GM19463 (cell line): ENCODE measurements around the gene B3GNT9.

ENCODE experiments used
- ATAC-seq: cut with Tn5 transposase; IDR thresholded peaks from one replicate; pipeline ENCODE4 v1.9.1; 2021; ENCODE audit warnings: mild to moderate bottlenecking, moderate library complexity; ENCODE audit not compliant: unreplicated experiment

B3GNT9 gene

GRCh38 chr16:67115639-67116038 lies 35.2 kb downstream of the B3GNT9 start:
- ATAC-seq, result no peak

DNA sequence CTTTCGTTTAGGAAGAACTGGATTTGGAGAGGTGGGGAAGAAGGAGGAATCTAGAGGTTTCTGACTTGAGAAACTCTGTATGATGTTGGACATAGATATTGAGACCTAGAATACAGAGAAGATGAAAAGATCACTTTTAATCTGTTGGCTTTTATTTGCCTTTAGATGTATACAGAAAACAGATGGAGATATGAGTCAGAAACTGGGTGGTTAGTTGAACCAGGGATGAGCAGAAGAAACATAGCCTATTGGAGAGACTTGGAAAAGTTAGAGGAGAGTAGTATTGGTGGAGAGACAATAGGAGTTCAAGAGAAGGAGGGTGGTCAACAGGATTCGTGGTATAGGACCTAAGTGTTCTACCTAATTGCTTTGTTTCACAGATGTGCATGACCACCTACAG lies 36.0 kb downstream of the B3GNT9 start:
- ATAC-seq, result no peak

- no peak for ATAC-seq
Measured at GRCh38 chr16:67112591-67113399, 38.0 kb downstream of the B3GNT9 start.

- no peak for ATAC-seq
Measured at GRCh38 chr16:67111951-67112444, 38.8 kb downstream of the B3GNT9 start.

- ATAC-seq, result peak; percentile 84
Measured at GRCh38 chr16:67109407-67110135, 41.2 kb downstream of the B3GNT9 start, which contains the start of gene PHAF1. TSS of gene PHAF1 (plus strand) at chr16:67109941. CDS start at chr16:67110176, 235 bp downstream.

GRCh38 chr16:67108931-67109406 lies 41.8 kb downstream of the B3GNT9 start:
- ATAC-seq, result no peak

GRCh38 chr16:67108489-67108888 lies 42.3 kb downstream of the B3GNT9 start:
- ATAC-seq, result no peak

DNA sequence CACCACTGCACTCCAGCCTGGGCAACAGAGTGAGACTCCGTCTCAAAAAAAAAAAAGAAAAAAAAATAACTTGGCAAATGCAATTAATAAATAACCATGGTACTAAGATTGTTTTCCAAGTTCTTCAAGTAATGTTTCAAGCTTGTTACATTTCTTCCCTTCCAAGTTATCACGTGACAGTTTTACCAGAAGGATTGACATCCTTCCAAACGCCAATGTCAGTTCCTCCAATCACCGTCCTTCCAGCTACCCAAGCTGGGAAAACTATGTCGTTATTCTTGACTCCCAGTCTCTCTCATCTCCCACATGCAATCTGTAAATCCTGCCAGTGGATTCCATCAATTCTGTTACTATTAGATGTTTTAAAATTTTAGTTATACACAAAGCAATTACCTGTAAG lies 44.9 kb downstream of the B3GNT9 start:
- ATAC-seq, result no peak

GRCh38 chr16:67105246-67105645 lies 45.6 kb downstream of the B3GNT9 start:
- ATAC-seq, result no peak

DNA sequence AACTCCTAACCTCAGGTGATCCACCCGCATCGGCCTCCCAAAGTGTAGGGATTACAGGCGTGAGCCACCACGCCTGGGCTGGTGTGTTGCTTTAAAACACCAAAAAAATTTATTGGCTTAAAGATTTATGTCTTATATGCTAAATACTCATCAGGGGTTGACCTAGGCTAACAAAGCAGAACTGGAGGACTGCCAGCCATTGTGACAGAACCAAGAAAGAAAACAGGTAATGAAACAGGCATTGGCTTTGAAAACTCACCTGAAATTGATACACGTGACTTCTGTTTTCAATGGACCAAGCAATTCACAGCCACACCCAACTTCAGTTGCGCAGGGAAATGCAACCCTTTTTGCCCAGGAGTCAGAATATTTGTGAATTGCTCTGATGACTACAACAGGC lies 46.0 kb downstream of the B3GNT9 start:
- ATAC-seq, result no peak

DNA sequence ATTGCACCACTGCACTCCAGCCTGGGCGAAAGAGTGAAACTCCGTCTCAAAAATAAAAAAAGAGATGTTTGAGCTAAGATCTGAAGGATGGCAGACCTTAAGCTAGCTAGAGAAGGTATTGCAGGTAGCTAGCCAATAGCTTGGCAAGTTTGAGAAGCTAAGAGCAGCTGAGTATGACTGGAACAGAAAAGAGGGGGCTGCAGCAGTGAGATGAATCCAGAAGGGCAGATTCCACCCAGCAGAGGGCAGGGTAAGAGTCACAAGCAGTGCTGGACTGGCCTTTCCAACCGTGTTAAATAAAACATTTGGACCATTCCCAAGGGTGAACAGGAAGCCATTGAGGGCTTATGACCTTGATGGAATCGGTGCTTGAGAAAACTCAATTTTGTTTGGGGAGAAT lies 46.7 kb downstream of the B3GNT9 start:
- no peak for ATAC-seq

DNA sequence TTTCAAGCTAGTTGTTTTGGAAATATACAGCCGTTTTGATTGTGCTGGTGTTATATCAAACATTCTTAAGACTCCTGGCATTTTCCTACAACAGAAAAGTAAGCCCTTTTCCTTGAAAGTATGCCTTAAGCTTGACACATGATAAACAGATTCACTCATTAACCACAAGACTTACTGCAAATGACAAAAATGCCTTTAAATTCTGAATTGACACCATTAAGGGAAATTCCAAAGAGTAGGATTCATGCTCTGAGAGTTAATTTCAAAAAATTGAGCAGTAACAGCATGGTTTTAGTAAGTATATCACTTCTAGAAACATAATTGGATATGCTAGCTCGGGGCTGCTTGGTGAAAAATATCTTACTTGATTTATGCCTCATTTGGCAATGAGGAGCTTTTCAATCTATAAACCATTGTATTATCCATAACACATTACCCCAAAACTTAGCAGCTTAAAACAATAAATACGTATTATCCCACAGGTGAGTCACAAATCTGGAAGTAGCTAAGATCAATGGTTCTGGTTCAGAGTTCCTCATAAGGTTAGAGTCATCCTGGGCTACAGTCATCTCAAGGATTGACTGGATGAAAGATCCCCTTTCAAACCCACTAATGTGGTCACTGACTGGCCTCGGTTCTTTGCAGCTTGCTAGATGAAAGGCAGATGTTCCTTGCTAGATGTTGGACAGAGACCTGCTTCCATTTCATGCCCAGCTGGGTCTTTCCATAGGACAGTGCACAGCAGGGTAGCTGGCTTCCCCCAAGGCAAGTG lies 49.3 kb downstream of the B3GNT9 start:
- ATAC-seq, result no peak

DNA sequence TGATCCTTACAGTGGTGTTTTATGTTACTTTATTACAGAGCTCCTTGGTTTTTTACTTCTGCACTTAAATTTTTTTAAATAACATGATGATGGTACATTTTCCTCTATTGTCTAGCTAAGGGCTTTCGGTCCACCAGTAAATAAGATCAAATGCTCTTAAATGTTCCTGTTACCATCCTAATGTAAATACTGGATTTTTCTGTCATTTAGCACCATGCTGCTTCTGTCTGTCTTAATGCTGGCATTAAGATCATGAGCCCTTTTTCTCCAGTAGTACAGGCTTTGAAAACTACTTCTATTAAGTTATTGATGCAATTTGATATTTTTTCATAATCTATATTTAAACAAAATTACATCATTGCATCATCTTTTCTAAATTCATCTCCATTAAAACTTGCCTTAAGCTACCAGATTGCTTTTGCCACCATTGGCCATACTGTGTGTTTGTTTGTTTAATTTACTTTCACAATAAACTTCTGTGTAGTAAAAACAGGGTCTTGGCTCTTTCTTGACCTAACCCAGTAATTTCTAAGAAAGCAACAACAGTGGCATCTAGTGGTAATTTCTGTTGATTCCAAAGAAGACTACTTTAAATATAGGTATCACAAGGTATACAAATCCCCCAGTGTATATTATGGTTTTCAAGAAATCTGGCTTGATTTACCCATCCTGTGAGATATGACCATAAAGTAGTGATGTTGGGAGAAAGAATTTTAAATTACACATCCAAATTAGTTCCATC lies 50.1 kb downstream of the B3GNT9 start:
- ATAC-seq, result no peak

DNA sequence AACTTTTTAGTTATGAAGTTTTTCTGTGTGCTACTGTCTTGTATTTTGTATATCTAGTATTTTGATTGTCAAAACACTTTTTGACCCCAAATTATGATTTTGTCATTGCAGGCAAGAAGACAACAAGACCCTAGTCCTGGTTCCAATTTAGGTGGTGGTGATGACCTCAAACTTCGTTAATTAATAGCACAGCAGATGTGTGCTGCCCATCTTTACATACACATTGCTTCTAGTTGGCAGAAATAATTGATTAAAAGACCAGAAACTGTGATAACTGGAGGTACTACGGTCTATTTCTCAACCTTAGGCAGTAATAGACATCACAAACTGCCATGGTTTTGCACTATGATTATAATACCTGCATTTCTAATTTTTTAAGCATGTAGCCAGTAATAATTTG lies 52.2 kb downstream of the B3GNT9 start:
- ATAC-seq, result no peak
